HG03442 (cell line): ENCODE results near the gene SLC8A2.
"Not testable (repeated sequence)": the region's sequence is repeated elsewhere in the genome, so short reads cannot be mapped to it uniquely, and the experiment has no call there.

Experiments
- ATAC-seq: cut with Tn5 transposase; IDR thresholded peaks from one replicate; pipeline ENCODE4 v1.9.1; 2021; ENCODE audit warnings: mild to moderate bottlenecking, moderate library complexity; ENCODE audit not compliant: unreplicated experiment

The SLC8A2 gene

DNA sequence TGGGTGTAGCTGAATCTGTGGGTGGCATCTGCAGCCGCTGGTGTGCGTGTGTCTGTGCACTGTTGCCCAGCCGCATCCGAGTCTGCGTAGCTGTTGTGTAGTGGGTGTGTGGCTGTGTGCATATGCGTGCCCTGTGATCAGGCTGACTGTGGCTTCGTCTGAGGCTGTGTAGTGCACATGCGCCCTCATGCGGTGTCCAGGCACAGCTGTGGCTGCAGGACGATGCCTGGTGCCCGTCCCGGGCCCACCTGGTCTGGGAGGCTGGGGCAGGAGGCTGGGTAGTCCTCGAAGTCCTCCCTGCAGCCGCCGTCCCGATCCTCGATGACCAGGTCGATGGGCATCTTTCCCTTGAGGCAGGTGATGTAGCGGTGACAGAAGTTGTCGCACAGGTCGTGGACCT, 57.2 kb downstream of the SLC8A2 start:
- ATAC-seq, result no peak

DNA sequence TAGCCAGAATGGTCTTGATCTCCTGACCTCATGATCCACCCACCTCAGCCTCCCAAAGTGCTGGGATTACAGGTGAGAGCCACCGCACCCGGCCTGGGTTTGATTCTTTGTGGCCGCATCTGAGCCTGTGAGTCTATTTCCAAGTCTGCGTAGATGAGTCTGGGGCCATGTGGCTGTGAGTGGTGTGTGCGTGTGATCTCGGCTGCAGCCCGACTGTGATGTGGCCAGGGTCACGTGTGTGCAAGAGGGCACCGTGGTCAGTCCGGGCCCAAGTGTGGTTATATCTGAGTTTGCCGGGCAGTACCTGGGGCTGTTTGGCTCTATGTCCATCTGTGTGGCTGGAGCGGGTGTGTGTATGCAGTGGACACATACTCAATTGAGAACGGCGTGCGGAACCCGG, 57.8 kb downstream of the SLC8A2 start:
- ATAC-seq, result no peak

DNA sequence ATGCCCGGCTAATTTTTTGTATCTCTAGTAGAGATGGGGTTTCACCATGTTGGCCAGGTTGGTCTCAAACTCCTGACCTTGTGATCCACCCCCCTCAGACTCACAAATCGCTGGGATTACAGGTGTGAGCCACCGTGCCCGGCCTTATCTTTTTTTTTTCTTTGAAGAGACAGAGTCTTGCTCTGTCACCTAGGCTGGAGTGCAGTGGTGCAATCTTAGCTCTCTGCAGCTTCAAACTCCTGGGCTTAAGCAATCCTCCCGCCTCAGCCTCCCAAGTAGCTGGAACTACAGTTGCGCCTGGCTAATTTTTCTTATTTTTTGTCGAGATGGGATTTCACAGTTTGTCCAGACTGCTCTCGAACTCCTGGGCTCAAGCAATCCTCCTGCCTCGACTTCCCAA, 60.0 kb downstream of the SLC8A2 start:
- ATAC-seq, result not testable (repeated sequence)

DNA sequence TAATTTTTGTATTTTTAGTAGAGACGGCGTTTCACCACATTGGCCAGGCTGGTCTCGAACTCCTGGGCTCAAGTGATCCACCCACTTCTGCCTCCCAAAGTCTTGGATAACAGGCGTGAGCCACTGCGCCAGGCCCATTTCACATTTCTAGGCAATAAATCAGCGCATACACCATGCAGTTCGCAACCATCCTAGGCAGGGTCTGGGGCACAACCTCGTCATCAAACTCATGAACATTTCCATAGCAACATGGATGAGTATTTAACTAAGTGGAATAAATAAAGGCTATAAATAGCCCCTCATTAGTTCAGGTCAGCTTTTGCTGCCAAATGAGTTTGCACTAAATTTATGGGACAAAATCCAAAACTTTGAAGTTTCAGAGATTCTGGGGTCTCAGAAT, 60.6 kb downstream of the SLC8A2 start:
- no peak for ATAC-seq

DNA sequence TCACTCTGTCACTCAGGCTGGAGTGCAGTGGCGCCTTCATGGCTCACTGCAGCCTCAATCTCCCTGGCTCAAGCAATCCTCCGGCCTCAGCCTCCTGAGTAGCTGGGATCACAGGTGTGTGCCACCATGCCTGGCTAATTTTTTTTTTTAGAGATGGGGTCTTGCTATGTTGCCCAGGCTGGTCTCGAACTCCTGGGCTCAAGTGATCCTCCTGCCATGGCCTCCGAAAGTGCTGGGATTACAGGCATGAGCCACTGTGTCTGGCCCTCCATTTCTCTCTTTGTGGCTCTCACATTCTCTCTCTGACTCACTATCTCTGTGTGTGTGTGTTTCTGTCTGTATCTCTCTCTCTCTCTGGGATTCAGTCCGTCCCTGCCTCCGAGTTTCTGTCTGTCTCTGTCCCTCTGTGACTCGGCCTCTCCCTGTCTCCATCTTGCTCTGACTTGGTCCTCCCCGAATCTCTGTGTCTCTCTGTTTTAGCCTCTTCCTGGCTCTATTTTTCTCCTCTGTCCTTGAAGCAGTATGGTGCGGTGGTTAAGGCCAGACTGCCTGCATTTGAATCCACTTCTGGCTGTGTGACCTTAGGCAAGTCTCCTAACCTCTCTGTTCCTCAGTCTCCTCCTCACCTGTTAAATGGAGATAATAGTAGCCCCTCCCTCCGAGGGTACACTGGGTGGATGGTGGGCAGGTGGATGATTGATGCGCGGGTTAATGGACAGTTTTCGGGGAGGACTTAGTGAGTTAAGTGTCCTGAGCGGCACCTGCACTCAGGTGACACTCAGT, 63.3 kb downstream of the SLC8A2 start:
- ATAC-seq, result no peak

DNA sequence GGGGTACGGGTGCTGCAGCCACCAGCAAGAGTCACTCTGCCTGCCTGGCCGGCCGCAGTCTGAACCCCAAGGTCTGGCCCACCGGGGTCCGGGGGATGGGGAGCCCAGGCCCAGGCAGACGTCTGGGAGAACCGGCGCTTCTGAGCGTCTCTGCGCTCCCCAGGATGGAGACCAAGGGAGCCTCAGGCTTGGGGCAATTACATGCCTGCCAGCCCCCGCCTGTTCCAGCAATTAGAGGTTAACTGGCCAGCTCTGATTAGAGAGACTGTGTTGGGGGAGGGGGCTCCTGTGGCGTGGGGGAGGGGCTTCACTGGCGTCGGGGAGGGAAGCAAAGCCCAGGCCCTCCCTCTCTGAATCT, 64.3 kb downstream of the SLC8A2 start:
- no peak for ATAC-seq

DNA sequence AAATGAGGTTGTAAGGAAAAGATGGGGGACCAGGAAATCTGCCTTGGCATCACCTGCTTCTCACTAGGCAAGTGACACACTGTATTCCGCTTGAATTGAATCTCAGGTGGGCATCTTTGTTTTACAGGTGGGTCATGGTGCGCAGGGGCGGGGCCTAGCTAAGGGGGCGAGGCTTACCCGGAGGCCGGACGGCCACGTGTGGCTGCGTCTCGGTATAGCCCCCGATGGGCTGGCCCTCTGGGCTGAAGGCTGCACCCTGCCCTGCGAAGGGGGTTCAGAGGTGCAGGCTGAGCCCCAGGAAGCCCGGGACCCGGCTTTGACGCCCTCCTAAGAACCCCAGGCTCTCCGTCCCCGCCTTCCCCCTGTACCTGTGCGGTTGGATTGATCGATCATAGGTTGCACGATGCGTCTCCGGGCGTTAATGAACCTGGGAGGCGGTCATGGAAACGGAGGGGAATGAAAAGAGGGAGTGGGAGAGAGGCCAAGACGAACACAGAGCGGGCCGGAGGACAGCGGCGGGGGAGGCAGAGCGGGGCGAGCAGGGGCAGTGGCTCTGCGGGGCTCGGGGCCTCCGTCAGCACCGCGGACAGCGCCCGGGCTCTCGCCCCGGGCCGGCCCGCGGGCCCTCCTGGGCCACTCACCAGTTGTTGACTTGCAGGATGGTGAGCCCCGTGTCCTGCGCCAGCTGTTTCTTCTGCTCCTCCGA, 64.8 kb downstream of the SLC8A2 start:
- ATAC-seq, result no peak

DNA sequence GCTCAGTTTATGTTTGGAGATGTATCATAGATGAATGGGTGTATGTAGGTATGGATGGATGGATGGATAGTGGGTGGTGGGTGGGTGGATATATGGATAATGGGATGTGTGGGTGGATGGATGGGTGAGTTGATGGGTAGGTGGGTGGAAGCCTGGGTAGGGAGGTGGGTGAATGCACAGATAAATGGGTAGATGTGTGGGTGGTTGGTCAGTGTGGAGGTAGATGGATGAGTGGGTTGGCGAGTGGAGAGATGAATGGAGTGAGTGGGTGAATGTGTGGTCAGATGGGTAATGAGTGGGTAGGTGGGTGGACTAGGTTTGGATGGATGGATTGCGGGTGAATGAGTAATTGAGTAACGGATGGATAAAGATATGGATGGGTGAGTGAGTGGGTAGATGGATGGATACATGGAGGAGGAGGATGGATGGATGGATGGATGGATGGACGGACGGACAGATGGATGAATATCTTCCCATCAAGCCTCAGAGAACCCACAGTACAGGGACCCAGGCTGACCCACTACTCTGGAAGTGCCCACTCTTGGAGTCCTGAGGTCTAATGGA, 65.8 kb downstream of the SLC8A2 start:
- no peak for ATAC-seq

DNA sequence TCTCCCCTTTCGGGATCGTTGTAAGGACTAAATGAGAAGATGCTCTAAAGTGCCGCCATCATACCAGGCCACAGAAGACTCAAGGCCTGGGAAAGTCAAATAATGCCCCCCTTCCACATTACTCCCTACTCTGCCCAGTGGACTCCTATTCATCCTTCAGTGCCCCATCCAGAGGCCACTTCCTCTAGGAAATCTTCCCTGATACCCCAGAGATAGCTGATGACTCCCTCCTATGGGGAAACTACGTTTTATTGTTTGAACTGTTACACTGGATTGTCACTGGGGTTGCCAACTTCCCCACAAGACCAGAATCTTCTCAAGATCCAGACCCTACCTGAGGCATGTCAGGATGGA, 66.5 kb downstream of the SLC8A2 start:
- no peak for ATAC-seq

DNA sequence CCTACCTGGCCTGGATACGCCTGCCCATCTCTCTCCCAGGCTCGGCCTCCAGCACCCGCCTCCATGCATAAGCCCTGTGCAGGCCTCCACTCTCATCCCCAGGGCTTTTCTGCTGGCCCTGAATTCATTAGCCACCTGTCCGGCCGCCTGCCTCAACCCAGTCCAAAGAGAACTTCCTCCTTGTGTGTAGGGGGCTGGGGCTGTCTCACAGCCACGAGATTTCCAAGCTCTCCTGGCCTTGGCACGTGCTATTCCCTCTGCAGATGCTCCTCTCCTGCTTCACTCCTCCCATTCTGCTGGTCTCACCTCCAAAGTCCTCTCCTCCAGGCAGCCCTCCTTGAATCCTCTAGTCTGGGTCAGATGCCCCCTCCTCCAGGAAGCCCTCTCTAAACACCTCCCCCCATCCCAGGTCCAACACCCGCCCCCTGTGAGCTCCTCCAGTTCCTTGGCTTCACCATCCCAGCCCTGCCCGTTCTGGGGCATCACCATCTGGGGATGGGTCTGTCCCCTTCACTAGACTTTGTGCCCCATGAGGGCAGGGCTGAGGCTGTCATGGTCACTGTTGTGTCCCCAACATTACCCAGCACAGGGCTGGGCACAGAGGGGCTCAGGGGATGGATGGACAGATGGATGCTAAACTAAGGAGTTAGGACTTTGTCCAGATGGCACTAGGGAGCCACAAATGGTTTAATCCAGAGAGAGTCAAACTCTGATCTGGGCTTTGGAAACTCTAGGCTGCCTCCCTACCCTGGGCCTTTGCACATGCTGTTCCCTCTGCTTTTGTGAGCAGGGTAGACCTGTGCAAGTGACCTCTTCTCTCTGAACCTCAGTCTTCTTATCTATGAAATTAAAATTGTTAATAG, 67.1 kb downstream of the SLC8A2 start:
- ATAC-seq, result no peak

DNA sequence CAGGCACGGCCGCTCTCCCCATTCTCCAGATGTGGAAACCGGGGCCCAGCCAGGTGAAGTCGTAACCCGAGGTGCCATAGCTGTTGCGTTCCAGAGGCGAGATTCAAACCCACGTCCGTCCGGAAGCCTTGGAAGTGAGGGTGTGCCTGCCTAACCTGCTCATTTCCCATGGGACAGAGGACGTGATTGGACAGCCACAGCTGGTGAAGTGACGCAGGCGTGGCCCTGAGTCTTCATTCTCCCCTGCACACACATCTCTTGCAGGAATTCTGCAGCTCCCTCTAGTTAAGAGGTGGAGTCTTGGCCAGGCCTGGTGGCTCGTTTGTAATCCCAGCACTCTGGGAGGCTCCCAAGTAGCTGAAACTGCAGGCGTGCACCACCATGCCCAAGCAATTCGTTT, 69.2 kb downstream of the SLC8A2 start:
- ATAC-seq, result no peak

DNA sequence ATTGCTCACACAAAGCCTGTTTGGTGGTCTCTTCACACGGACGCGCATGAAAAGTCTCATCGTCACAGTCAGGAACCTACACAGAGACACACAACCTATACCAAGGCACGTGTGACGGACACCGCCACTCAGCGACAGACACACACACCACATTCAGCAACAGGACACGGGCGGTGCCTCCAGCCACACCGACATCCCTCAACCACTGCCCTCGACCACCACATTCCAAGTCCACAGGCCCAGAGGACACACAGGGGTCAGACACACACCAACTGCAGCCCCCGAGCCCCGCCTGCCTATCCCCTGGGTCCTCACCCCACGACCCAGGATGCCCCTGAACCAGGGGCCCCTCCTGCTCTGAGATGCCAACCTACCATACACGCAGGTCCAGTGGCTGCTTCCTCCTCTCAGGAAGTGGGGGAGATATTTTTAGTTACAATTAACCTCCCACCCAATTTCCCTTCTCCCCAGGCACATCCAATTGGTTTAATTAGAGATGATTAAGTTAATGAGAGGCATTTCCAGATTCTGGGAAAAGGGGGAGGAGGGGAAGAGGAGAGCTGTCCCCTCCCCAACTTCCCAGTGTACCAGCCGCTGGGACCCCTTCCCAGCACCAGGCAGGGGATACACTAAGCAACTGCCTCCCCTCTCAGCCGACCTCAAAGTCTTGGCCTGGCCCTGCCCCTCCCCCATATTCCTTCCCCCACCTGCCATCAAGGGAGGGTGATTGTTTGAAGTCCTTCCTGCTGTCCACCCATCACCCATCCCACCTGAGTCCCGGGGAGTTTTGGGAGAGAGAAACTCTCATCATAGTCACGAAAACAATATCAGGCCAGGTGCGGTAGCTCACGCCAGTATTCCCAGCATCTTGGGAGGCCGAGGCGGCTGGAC, 72.7 kb downstream of the SLC8A2 start:
- ATAC-seq, result no peak

DNA sequence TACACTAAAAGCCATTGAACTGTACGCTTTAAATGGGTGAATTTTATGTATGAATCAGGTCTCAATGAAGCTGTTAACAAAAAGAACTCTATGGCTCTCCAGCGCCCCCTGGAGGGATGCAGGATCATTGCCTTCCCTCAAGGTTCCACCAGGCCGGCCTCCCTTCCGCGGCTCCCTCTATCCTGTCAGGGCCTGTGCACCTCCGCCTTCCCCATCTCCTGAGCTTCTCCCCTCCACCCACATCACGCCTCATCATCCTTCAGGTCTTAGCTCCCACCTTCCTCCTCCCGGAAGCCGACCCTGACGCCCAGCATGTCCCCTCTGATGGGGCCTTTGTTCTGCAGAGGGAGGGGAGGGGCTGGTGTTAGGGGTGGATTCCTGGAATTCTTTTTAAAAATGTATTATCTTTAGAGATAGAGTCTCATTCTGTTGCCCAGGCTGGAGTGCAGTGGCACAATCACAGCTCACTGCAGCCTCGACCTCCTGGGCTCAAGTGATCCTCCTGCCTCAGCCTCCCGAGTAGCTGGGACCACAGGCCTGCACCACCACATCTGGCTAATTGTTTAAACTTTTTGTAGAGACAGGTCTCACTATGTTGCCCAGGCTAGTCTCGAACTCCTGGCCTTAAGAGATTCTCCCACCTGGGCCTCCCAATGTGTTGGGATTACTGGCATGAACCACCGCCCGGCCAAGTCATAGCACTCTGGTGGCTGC, 80.0 kb downstream of the SLC8A2 start:
- no peak for ATAC-seq

DNA sequence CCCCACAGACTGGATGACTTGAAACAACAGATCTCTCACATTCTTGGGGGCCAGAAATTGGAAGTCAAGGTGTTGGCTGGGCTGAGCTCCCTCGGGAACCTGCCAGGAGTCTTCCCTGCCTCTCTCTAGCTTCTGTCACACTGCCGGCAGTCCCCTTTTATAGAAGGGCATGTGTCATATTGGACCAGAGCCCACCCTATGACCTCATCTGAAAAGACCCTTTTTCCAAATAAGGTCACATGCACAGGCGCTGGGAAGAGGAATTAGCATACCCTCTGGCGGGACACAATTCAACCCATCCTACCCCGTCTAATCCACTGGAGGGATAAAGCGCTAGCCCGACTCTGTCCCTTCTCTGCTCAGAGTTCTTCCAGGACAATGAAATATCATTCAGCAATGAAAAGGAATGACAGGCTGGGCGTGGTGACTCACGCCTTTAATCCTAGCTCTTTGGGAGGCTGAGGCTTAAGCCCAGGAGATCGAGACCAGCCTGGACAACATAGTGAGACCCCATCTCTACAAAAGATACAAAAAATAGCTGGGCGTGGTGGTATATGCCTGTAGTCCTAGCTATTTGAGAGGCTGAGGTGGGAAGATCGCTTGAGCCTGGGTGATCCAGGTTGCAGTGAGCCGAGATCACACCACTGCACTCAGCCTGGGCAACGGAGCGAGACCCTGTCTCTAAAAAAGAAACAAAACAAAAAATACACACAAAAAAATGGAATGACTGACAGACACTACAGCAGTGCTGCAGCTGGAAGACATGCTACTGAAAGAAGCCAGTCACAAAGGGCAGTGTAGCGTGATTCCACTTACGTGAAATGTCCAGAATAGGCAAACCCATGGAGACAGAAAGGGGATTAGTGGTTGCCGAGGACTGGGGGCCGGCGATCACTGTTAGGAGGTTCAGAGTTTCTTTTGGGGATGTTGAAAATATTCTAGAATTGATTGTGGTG, 80.9 kb downstream of the SLC8A2 start:
- no peak for ATAC-seq

DNA sequence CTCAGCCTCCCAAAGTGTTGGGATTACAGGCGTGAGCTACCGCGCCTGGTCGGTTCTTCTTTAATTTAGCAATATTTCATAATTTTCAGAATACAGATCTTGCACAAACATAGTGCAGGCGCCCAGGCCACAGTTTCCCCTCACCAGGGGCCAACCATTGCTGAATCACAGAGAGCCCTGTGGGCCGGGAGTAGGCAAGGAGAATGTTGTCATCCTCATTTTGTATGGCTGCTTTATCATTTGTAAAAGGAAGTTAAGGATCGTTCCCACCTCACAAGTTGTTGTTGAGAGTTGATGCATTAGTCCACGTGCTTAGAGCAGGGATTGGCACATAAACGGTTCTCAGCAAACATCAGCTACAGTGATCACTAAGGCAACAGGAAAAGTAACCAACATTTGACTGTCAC, 82.5 kb downstream of the SLC8A2 start:
- ATAC-seq, result no peak

DNA sequence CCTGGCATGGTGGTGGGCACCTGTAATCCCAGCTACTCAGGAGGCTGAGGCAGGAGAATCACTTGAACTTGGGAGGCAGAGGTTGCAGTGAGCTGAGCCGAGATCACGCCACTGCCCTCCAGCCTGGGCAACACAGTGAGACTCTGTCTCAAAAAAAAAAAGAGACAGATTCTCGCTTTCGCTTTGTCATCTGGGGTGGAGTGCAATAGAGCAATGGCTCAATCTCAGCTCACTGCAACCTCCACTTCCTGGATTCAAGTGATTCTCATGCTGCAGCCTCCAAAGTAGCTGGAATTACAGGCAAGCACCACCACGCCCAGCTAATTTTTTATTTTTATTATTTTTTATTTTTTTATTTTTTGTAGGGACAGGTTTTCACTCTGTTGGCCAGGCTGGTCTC, 83.0 kb downstream of the SLC8A2 start:
- ATAC-seq, result not testable (repeated sequence)

DNA sequence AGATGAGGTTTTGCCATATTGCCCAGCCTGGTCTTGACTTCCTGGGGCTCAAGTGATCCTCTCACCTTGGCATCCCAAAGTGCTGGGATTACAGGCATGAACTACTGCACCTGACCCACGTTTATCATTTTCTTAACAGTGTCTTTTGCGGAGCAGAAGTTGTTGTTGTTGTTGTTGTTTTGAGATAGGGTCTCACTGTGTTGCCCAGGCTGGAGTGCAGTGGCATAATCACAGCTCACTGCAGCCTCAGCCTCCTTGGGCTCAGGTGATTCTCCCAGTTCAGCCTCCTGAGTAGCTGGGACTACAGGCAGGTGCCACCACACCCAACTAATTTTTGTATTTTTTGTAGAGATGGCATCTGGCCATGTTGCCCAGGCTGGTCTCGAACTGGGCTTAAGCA, 84.1 kb downstream of the SLC8A2 start:
- ATAC-seq, result not testable (repeated sequence)

DNA sequence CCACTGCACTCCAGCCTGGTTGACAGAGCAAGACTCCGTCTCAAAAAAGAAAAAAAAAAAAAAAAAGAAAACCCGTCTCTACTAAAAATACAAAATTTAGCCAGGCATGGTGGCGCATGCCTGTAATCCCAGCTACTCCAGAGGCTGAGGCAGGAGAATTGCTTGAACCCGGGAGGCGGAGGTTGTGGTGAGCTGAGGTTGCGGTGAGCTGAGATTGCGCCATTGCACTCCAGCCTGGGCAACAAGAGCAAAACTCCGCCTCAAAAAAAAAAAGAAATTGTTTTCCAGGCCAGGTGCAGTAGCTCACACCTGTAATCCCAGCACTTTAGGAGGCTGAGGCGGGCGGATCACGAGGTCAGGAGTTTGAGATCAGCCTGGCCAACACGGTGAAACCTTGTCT, 85.1 kb downstream of the SLC8A2 start:
- not testable (repeated sequence) for ATAC-seq

DNA sequence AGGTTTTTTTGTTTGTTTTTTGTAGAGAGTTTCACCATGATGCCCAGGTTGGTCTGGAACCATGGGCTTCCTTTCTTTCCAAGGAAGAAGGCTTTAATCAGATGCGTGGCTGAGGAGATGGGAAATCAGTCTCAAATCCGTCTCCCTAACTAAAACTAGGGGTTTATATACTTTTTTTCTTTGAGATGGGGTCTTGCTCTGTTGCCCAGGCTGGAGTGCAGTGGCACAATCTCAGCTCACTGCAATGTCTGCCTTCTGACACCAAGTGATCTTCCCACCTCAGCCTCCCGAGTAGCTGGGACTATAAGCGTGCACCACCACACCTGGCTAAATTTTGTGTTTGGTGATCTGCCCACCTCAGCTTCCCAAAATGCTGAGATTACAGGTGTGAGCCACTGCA, 87.2 kb downstream of the SLC8A2 start:
- ATAC-seq, result not testable (repeated sequence)
